Liver (tissue), 3 donors: ENCODE measurements around the gene NCAM2.

Experiments used
- ATF3 ChIP-seq: IDR thresholded peaks from 2 replicates; pipeline ENCODE4 v1.6.1; 2016; ENCODE audit warnings: antibody characterized with exemption
- CTCF ChIP-seq: fragments of 150-350 bp; IDR thresholded peaks from 2 replicates; pipeline ENCODE4 v1.5.1; 2017; ENCODE audit warnings: improper control_type of control experiment, low read depth, low read length; ENCODE audit not compliant: missing input control
- EGR1 ChIP-seq, 2 donors: IDR thresholded peaks; 2 replicates each; pipeline ENCODE4 v1.6.1; 2016 to 2018; ENCODE audit warnings: antibody characterized with exemption in 2 of 2, low read depth in 2 of 2
- FOXA2 ChIP-seq: IDR thresholded peaks from 2 replicates; pipeline ENCODE4 v1.6.1; 2016; ENCODE audit warnings: antibody characterized with exemption
- HNF4A ChIP-seq, 2 donors: conservative IDR thresholded peaks; 2 replicates each; pipeline ENCODE4 v1.6.1; 2016; ENCODE audit warnings: antibody characterized with exemption in 2 of 2, mild to moderate bottlenecking in 2 of 2
- JUND ChIP-seq, 2 donors: IDR thresholded peaks; 2 replicates each; pipeline ENCODE4 v1.6.1; 2016; ENCODE audit warnings: antibody characterized with exemption in 2 of 2
- MAX ChIP-seq: IDR thresholded peaks from 2 replicates; pipeline ENCODE4 v1.6.1; 2016; ENCODE audit warnings: antibody characterized with exemption
- RAD21 ChIP-seq, 2 donors: IDR thresholded peaks; 2 replicates each; pipeline ENCODE4 v1.6.1; 2016; ENCODE audit warnings: antibody characterized with exemption in 2 of 2, mild to moderate bottlenecking in 2 of 2
- REST ChIP-seq: IDR thresholded peaks from 2 replicates; pipeline ENCODE4 v1.6.1; 2016; ENCODE audit warnings: antibody characterized with exemption, mild to moderate bottlenecking
- TAF1 ChIP-seq: conservative IDR thresholded peaks from 2 replicates; pipeline ENCODE4 v1.6.1; 2016; ENCODE audit warnings: antibody characterized with exemption, mild to moderate bottlenecking
- YY1 ChIP-seq: IDR thresholded peaks from 2 replicates; pipeline ENCODE4 v1.6.1; 2016; ENCODE audit warnings: antibody characterized with exemption, mild to moderate bottlenecking
- donor health status: healthy.
- donor health status: healthy.

GRCh38 chr21:21458124-21458631 is 460.0 kb downstream of the NCAM2 start:
- no peak for TF ChIP-seq CTCF
- no peak for TF ChIP-seq RAD21 (IDR thresholded peaks at IDR 0.05)
- TF ChIP-seq YY1: no peak
- TF ChIP-seq TAF1: no peak
- TF ChIP-seq MAX: no peak
- TF ChIP-seq REST: no peak
- TF ChIP-seq HNF4A (conservative IDR thresholded peaks at IDR 0.05): no peak
- no peak for TF ChIP-seq JUND (IDR thresholded peaks at IDR 0.05)
- no peak for TF ChIP-seq FOXA2
- TF ChIP-seq ATF3: no peak
- TF ChIP-seq EGR1 (IDR thresholded peaks at IDR 0.05; ENCODE audit: low read depth in 2 of 2): no peak
